Measurements from ENCODE around the gene PRSS33. TPM values are rescaled to one million over a fixed set of nuclear protein-coding genes. Genes with fewer than 3 reads are reported as not detected.

PRSS33 gene
- total and polyA plus RNA-seq, 9 of the 15 experiments (the other 6 are each of a cell fraction or from before 2014, with no cell fraction given): not detected

DNA sequence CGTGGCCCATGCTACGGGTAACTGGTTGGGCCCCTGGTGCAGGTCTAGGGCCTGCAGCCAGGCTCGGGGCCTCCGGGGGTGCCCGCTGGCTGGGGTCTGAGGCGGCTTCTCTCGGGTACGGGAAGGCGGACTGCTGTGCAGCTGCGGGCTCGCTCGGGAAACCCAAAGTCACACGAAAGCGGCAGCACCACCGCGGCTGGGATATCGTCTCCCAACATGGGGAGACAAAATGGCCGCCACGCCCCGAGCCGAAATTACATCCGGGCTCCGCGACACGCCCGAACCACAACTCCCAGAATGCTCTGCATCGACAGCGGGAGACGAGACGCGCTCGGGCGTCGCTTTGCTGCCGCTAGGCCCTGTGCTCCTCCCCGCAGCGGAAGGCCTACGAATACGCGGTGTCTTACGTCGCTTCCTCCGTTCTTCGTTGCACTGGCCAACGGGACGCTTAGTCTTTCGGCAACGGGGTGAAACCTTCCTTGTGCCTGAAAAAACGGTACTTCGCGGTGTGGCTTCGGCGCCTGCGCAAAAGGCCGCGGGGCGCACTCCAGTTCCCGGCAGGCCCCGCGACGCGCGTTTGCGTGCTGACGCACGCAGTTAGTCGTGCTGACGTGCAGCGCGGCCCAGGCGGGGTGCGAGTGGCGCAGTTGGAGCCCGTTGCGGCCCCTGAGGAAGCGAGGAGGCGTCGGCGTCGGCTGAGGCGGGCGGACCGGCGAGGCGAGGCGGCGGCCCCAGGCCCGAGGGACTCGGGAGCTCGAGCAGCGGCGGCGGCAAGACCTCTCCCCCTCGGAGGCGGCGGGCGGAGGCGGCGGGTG lies 35.1 kb downstream of the PRSS33 start, which contains the start of gene SRRM2 (continued):
- TF ChIP-seq KHSRP (IDR thresholded peaks at IDR 0.05): no peak
- TF ChIP-seq SMC3 (conservative IDR thresholded peaks at IDR 0.05; ENCODE audit: insufficient read depth, low read depth, low read length): no peak
- 0 out of 2 replicates have a peak, but pooled peaks have one; percentile 33 for TF ChIP-seq CBFB (CRISPR knock-in tag; IDR thresholded peaks at IDR 0.05)
- peak; percentile 53; the same call in 1 of the 2 replicates for TF ChIP-seq PML (IDR thresholded peaks at IDR 0.05; ENCODE audit: low read length)
- no peak for TF ChIP-seq GTF2F1 (IDR thresholded peaks at IDR 0.05; ENCODE audit: low read depth, low read length)
- TF ChIP-seq TEAD4 (IDR thresholded peaks at IDR 0.05; ENCODE audit: low read length): peak; percentile 60; the same call in 1 of the 2 replicates
- no peak; the same call in 1 of the 2 replicates for TF ChIP-seq TEAD4 (CRISPR knock-in tag; IDR thresholded peaks at IDR 0.05; ENCODE audit: borderline replicate concordance)
- no peak for TF ChIP-seq ARID2 (IDR thresholded peaks at IDR 0.05)
- TF ChIP-seq, protein P1, sequence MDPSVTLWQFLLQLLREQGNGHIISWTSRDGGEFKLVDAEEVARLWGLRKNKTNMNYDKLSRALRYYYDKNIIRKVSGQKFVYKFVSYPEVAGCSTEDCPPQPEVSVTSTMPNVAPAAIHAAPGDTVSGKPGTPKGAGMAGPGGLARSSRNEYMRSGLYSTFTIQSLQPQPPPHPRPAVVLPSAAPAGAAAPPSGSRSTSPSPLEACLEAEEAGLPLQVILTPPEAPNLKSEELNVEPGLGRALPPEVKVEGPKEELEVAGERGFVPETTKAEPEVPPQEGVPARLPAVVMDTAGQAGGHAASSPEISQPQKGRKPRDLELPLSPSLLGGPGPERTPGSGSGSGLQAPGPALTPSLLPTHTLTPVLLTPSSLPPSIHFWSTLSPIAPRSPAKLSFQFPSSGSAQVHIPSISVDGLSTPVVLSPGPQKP (CRISPR knock-in tag; IDR thresholded peaks at IDR 0.05): no peak
- no peak for TF ChIP-seq ZBTB8A (IDR thresholded peaks at IDR 0.05; ENCODE audit: partially characterized antibody)
- TF ChIP-seq ZNF165 (CRISPR knock-in tag; IDR thresholded peaks at IDR 0.05; ENCODE audit: borderline replicate concordance): no peak
- TF ChIP-seq SAFB2 (IDR thresholded peaks at IDR 0.05; ENCODE audit: borderline replicate concordance, low read depth, low read length, severe bottlenecking): no peak
- TF ChIP-seq ZNF830 (CRISPR knock-in tag; IDR thresholded peaks at IDR 0.05): peak; percentile 91
- TF ChIP-seq, protein P2, sequence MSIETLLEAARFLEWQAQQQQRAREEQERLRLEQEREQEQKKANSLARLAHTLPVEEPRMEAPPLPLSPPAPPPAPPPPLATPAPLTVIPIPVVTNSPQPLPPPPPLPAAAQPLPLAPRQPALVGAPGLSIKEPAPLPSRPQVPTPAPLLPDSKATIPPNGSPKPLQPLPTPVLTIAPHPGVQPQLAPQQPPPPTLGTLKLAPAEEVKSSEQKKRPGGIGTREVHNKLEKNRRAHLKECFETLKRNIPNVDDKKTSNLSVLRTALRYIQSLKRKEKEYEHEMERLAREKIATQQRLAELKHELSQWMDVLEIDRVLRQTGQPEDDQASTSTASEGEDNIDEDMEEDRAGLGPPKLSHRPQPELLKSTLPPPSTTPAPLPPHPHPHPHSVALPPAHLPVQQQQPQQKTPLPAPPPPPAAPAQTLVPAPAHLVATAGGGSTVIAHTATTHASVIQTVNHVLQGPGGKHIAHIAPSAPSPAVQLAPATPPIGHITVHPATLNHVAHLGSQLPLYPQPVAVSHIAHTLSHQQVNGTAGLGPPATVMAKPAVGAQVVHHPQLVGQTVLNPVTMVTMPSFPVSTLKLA (conservative IDR thresholded peaks at IDR 0.05): peak; percentile 46 to 65
- no peak for TF ChIP-seq SP2 (IDR thresholded peaks at IDR 0.05; ENCODE audit: extremely low read depth, low read depth, low read length, poor library complexity, severe bottlenecking)
- TF ChIP-seq, protein P3, sequence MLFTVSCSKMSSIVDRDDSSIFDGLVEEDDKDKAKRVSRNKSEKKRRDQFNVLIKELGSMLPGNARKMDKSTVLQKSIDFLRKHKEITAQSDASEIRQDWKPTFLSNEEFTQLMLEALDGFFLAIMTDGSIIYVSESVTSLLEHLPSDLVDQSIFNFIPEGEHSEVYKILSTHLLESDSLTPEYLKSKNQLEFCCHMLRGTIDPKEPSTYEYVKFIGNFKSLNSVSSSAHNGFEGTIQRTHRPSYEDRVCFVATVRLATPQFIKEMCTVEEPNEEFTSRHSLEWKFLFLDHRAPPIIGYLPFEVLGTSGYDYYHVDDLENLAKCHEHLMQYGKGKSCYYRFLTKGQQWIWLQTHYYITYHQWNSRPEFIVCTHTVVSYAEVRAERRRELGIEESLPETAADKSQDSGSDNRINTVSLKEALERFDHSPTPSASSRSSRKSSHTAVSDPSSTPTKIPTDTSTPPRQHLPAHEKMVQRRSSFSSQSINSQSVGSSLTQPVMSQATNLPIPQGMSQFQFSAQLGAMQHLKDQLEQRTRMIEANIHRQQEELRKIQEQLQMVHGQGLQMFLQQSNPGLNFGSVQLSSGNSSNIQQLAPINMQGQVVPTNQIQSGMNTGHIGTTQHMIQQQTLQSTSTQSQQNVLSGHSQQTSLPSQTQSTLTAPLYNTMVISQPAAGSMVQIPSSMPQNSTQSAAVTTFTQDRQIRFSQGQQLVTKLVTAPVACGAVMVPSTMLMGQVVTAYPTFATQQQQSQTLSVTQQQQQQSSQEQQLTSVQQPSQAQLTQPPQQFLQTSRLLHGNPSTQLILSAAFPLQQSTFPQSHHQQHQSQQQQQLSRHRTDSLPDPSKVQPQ (CRISPR knock-in tag; IDR thresholded peaks at IDR 0.05; ENCODE audit: borderline replicate concordance): no peak
- TF ChIP-seq SRF (CRISPR knock-in tag; IDR thresholded peaks at IDR 0.05): no peak; a peak in 1 of 4 replicates
- TF ChIP-seq, protein P4, sequence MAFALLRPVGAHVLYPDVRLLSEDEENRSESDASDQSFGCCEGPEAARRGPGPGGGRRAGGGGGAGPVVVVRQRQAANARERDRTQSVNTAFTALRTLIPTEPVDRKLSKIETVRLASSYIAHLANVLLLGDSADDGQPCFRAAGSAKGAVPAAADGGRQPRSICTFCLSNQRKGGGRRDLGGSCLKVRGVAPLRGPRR (CRISPR knock-in tag; IDR thresholded peaks at IDR 0.05): no peak
- peak; percentile 93 for TF ChIP-seq FOXP1 (CRISPR knock-in tag; IDR thresholded peaks at IDR 0.05)
- TF ChIP-seq ARID1B (IDR thresholded peaks at IDR 0.05): 0 out of 2 replicates have a peak, but pooled peaks have one; percentile 9
- TF ChIP-seq PHF21A (IDR thresholded peaks at IDR 0.05; ENCODE audit: borderline replicate concordance, low read depth): no peak
- no peak for TF ChIP-seq RCOR1 (IDR thresholded peaks at IDR 0.05; ENCODE audit: borderline replicate concordance in 1 of 2, low read depth in 2 of 2, low read length in 2 of 2)
- 0 out of 2 replicates have a peak, but pooled peaks have one; percentile 7 for TF ChIP-seq HIVEP1 (CRISPR knock-in tag; IDR thresholded peaks at IDR 0.05)

Measured in K562 (cell line).